GM19324 (cell line): ENCODE measurements around the gene OSBPL3.
A peak's percentile ranks its signal among the peaks of the same experiment; 100 is the strongest.

Experiments
- ATAC-seq: cut with Tn5 transposase; IDR thresholded peaks from one replicate; pipeline ENCODE4 v1.9.1; 2021; ENCODE audit warnings: mild to moderate bottlenecking, moderate library complexity; ENCODE audit not compliant: unreplicated experiment, low FRiP score

Gene OSBPL3

DNA sequence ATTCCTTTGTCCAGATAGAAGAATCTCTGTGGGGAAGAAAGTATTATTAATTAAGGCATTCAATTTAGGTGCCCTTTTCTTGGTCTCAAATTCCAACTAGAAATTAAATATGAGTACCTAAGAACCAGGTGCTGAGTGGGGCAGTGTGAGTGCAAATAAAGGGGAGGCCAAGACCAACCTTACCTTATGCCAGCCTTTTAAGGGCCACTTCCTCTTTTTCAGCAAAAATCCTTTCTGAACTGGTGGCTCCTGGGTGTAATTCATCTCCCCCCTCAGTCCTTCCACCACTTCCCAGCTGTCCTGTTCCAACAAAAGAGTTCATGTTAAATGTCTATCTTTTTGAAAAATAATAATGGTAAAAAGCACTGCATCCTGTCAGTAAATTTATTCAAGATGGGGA is 108.2 kb downstream of the OSBPL3 start:
- peak; percentile 53 for ATAC-seq

DNA sequence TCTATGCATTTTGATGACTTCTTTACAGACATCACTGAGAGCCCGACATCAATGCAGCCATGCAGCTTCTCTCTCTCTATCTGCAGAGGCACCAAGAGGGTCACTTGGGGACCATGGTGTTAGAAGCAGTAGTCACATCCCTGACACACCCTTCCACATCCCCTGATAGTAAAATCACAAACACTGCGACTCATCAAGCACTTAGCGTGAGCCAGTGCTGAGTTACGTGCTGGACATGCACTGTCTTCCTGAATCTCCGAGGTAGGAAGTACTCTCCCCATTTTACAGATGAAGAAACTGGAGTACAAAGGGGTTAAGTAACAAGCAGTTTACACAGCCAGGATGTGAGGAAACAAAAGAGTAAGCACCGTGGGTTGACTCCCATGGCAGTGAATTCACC is 109.2 kb downstream of the OSBPL3 start:
- no peak for ATAC-seq

DNA sequence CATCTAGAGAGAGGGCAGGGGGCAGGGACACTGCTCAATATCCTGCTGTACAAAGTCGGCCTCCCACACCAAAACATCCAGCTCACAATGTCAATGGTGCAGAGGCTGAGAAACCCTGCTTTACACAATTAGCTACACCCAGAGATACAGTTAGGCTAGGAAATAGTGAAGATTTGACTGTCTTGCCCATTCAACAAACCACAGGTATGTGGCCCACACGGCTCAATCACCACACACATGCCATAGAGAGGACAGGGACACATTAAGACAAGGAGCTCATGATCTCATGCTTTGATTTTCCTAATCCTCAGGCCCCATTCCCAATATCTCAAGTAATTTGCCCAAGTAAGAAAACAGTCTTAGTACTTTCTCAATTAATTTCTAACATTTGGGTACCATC is 110.4 kb downstream of the OSBPL3 start:
- no peak for ATAC-seq

DNA sequence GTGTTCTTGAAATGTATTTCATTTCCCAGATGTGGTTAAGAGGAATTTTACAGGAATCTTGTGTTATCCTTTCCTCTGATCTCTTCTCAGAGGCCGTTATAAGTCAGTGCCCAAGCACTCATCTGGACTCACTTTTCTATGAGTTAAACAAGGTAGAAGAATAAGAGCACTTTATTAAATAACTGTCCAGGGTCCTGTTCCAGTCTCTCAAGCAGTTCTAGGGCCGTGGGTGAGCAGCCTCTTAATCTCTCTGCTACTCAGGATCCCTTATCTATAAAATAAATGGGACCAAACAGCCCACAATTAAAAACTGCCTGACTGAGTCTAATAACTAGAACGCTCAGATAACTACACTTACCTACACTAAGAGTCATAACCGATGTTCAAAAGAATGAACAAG is 111.2 kb downstream of the OSBPL3 start:
- ATAC-seq = no peak

GRCh38 chr7:24866004-24866615 is 113.9 kb downstream of the OSBPL3 start:
- no peak for ATAC-seq

DNA sequence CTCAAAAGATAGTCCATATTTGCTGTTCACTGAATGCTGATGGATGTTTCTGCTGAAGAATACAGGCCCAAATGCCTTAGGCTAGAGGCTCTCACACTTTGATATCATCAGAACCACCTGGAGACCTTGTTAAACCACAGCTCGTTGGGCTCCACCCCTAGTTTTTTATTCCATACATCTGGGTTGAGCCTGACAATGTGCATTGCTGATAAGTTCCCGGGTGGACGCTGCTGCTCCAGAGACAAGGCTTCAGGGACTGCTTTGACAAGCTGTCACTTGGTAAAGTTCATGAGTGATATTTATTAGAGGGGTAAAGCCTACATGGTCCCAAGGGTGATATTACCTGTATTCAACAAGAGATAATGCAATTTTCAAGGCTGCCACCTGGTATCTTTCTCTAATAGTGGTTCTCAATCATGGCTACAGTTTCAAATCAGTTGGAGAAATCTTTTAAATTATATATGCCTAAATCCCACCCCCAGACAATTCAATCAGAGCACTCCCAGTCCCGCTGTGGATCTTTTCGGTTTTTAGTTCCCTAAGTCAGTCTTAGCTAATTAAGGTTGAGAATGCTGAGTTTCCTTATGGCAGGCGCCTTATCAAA is 115.7 kb downstream of the OSBPL3 start:
- ATAC-seq = no peak

DNA sequence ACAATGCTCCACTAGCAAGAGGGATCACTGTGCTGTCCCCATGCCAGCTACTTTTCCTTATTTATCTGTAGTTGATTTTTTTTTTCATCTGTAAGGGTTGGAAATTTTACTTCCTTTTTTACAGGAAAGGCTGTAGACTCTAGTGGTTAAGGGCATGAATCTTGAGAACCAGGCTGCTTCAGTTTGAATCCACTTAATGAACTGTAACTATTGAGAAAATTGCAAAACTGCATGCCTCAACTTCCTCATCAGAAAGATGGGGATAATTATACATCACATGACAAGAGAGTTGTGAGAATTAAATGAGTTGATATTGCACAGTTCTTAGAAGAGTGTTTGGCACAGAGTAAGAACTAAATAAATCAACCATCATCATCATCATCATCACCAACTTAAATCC is 116.4 kb downstream of the OSBPL3 start:
- no peak for ATAC-seq

- ATAC-seq = no peak
These were observed 117.5 kb downstream of the OSBPL3 start for GRCh38 chr7:24862461-24862860.

- no peak for ATAC-seq
These were observed 118.6 kb downstream of the OSBPL3 start for GRCh38 chr7:24861336-24861735.

- ATAC-seq = no peak
These were observed 119.4 kb downstream of the OSBPL3 start for GRCh38 chr7:24860611-24861010.

DNA sequence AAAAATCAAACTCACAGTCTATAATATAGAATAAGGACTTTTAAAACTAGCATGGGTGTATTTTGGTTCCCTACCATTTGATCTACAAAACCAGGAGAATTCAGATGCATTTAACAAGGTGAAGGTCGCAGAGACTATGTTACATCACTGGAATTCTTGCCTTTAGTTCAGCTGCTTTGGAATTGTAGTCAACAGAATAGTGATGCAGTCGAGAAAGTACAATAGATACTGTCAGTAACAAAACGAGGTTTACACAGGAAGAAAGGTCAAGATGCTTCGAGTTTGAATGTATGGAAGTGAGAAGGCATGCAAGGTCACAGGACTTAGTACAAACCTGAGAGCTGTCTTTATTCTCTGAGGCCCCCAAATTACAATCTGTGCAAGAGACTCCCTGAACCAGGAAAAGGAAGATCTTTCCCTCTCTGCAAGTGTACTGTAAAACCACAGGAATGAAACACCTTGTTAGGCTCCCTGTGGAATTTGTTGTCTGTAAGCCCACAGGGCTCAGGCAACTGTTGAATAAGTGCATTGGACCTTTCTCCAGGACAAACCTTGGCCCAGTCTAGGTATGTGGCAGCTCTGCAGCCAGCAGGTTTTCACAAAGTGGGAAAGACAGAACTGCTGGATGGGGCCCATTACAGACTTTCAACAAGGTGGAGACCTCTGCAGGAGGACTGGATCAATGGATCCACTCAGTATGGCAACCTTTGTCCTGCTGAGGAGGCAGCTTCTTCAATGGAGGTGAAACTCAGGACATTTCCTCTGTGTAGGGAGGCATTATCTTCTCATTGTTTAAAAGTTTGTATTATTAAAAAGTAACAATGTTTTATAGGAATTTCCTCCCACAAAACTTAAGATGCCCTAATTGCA is 121.6 kb downstream of the OSBPL3 start:
- ATAC-seq = no peak

DNA sequence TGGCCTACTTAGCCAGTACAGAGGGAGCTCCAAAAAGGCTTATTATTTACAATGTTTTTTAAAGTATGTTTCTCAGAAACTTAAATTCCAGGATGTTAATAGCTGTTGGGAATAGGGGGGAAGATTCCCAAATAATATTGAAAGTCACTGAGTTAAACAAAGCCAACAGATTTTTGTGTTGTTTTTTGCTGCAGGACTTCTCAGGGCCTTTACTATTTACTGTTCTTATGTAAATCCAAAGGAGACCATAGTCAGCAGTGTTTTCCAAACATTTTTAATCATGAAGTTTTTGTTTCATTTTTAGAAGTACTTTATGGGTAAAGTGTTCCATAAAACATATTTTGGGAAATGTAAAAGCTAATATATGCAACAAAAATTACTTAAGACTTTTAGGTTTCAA is 122.4 kb downstream of the OSBPL3 start:
- ATAC-seq = no peak

DNA sequence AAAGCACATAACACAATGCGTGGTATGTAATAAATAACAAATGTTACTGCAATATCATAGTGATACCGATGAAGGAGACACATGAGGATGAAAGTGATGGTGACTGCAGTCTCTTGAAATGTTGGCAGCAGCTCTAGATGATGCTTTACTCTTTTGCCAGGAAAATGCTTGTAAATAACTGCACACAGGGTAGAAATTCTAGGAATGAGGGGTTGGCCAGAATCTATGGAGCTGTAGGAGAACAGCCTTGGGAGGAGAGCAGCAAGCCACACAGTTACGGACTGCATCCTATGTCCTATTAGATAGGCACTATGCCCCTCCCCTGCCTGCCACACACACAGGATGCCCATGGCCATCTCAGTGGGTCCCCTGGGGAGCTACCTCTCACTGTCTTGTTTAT is 125.1 kb downstream of the OSBPL3 start:
- no peak for ATAC-seq

DNA sequence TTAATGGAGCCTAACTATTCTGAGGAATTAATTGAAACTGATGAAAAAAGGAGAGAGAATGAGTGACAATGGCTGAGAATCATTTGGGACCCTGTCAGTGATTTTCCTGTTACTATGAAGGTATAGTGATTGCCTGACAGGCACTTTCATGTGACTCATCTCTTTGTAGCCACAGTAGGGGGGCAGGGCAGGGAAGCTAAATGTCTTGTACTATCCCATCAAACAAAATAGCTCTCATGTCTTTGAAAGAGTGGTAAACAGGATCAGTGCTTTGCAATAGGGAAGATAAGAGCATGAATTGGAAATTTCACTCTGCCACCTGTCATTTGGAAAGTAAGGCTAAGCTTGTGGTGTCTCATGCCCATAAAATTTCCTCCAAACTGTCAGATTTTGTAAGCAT is 128.2 kb downstream of the OSBPL3 start:
- ATAC-seq = no peak

DNA sequence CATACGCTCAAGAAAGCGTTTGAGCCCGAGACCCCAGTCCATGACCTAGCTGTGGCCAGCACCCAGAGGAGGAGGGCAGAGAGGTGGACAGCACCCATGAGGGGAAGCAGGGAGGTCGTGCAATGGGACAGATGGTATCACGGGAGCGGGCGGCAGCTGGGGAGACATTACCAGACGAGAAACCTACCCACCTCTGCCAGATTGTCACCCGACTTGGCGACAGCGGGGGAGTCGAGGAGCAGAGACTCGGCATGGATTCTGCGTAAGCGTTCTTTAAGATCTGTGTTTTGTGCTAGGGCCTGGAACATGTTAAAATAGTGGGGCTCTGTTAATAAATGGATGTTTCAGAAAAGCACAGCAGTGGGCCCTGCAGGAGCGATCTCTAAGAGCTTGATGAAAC is 131.1 kb downstream of the OSBPL3 start:
- no peak for ATAC-seq

GRCh38 chr7:24847754-24848153 is 132.2 kb downstream of the OSBPL3 start:
- no peak for ATAC-seq

DNA sequence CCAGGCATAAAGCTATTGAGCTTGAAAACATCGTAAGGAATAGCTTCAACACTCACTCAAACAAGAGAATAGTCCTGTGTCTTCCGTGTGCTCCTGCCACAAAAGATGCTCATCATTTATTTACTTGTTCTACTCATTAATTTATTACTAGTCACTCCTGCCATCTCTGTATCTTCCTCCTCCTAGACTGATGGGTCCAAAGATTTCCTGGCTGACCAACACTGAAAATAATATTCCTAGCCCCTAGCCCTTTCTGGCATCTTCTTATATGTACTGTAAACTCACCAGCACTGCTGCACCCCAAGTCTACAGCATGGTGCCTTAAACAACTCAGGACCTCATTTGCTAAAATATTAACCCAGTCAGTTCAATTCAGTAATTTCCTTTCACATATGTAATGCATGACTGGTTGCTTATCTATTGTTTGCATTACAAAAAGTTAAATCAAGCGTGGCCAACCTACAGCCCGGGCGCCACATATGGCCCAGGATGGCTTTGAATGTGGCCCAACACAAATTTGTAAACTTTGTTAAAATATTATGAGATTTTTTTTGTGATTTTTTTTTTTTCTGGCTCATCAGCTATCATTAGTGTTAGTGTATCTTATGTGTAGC is 136.1 kb downstream of the OSBPL3 start:
- no peak for ATAC-seq

GRCh38 chr7:24842449-24843241 is 137.3 kb downstream of the OSBPL3 start:
- ATAC-seq = peak; percentile 55

DNA sequence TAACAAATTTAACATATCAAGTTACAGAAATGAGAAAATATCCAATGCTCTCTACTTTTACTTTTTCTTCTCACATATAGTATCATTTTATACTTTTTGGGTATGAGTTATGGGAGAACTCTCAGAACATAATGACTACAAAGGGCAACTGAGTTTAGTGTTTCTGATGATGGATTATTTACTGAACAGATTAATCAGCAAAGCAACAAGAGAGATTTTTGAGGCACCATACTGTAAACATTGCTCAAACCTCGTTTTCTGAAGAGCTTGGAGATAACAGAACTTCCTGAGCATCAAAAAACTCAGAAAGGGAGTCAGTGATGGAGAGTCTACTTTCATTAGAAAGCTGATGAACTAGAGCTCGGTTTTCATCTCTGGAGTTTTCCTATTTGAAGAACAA is 137.9 kb downstream of the OSBPL3 start:
- ATAC-seq = no peak

- ATAC-seq = no peak
These were observed 139.4 kb downstream of the OSBPL3 start for GRCh38 chr7:24840563-24840962.

DNA sequence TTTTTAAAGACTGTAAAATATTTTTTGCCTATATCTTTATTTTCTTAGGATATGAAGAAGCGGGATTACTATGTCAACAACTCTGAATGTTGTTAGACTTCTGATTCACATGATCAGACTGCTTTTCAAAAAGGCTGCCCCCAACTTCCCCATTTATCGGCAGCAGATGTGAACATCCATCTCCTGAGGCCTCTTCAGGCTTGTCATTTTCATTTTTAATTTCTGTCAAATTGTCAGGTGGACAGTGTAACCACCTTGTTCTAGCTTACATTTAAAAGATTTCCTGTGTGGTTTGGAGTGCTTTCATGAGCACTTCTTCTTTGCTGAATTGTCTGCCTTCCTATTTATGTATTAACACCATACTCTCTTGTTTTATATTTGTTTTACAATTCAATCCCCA is 143.9 kb downstream of the OSBPL3 start:
- ATAC-seq = peak; percentile 75
